HG02623 (cell line): ENCODE data around the gene MAPK9.
"Not testable (repeated sequence)": the region's sequence is repeated elsewhere in the genome, so short reads cannot be mapped to it uniquely, and the experiment has no call there.

Source experiments
- ATAC-seq: cut with Tn5 transposase; IDR thresholded peaks from one replicate; pipeline ENCODE4 v1.9.1; 2021; ENCODE audit warnings: moderate library complexity; ENCODE audit not compliant: unreplicated experiment

Gene MAPK9

DNA sequence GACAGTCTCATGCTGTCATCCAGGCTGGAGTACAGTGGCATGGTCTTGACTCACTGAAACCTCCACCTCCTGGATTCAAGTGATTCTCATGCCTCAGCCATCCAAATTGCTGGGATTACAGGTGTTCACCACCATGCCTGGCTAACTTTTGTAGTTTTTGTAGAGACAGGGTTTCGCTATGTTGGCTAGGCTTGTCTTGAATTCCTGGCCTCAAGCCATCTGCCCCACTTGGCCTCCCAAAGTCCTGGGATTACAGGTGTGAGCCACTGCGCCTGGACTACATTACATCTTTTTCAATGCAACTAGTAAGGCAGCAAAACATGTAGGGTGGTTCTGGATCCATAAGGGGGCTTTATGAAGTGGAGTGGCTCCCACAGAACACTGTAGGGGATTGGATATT is 53.3 kb downstream of the MAPK9 start:
- no peak for ATAC-seq

DNA sequence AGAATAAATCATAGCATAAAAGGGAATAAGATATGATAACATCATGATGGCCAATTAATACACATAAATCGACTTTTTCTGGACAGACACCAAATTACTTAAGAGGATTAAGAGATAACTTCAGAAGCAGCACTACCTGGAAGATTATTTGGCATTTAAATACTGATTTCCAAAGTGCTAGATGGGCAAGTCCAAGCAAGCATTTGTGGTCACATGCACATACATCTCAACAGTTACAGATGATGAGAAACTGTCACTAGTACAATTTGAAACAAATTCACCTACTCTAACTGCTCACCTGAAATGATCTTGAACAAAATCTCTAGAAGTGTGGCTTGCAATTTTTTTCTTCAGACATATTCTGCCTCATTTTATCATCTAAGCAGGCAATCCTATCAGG is 56.0 kb downstream of the MAPK9 start:
- no peak for ATAC-seq

DNA sequence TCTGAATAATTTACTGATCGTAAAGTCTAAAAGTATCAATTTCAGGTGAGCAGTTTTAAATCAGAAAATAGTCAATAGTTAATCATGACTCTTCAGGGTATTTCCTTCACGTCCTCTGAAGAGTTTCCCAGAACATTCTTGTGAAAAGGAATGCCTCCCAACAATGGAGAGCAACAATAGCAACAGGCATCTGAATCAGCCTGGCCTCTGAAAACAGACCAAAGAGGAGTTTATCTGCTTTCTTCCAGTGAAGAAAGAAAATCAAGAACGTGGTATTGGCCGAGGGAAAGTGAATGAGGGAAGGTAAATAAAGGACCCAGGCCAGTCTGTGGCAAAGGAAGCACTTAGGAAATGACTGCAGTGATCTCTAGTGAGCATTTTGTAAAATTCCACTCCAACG is 56.8 kb downstream of the MAPK9 start:
- ATAC-seq: no peak

- ATAC-seq: no peak
Observed at GRCh38 chr5:180234271-180234670, 57.6 kb downstream of the MAPK9 start.

GRCh38 chr5:180233729-180234128 is 58.2 kb downstream of the MAPK9 start:
- no peak for ATAC-seq

DNA sequence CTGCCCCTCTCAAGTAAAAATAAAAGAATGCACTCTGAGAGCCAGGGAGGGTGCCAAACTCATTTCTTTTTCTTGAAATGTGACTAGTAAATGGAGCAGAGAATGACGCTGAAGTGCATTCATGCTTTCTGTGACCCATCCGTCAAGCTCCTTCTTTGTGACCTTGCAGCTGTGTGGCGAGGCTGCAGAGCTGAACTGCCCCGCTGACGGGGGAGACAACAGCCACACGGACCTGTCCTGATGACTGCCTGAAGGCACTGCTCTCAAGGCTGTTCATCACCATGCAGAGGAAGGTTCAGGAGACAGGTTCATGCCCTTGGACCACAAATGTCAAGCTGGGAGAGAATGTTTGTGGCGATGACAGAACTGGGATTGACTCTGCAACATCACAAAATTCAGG is 61.9 kb downstream of the MAPK9 start:
- no peak for ATAC-seq

GRCh38 chr5:180222056-180222455 is 69.8 kb downstream of the MAPK9 start:
- ATAC-seq: no peak

- no peak for ATAC-seq
Observed at GRCh38 chr5:180217797-180218196, 74.1 kb downstream of the MAPK9 start.

DNA sequence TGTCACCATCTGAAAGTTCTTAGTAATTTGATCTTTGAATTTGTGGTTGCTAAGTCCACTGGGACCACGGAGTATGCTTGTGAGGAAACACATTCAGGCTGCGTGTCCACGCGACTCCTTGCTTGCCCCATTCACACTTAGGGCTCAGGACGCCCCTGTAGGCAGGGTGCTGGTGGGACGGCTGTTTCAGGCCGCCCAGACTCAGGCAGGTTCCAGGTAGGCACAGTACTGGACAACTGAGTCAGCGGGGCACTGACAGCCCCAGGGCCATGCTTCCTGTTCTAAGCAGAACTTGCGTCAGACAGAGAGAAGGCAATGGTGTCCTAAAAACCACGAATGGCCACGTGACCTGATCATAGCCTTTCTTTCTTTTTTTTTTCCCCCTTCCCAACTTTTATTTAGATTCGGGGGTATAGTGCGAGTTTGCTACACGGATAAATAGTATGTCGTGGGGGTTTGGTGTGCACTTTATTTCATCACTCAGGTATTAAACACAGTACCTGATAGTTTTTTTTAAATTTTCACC is 75.2 kb downstream of the MAPK9 start:
- ATAC-seq: no peak

GRCh38 chr5:180215783-180216630 is 75.9 kb downstream of the MAPK9 start:
- ATAC-seq: no peak

GRCh38 chr5:180214870-180215770 is 76.8 kb downstream of the MAPK9 start:
- no peak for ATAC-seq

DNA sequence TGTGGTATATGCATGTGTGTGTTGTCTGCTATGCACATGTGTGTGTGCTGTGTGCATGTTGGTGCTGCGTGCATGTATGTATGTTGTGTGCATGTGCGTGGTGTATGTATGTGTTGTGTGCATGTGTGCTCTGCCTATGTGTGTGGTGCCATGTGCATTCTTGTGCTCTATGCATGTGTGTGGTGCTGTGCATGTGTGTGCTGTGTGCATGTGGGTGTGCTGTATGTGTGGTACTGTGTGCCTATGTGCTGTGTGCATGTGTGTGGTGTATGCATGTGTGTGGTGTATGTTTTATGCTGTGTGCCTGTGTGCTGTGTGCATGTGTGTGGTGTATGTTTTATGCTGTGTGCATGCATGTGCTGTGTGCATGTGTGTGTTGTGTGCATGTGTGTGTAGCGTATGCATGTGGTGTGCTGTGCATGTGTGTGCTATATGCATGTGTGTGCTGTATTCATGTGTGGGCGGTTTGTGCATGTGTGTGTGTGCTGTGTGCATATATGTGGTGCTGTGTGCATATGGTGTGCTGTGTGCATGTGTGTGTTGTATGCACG is 78.2 kb downstream of the MAPK9 start:
- ATAC-seq: no peak

- ATAC-seq: no peak
Observed at GRCh38 chr5:180213256-180213600, 78.7 kb downstream of the MAPK9 start.

- ATAC-seq: no peak
Observed at GRCh38 chr5:180212363-180213255, 79.3 kb downstream of the MAPK9 start.

- ATAC-seq: no peak
Observed at GRCh38 chr5:180211761-180212035, 80.2 kb downstream of the MAPK9 start.

GRCh38 chr5:180210961-180211760 is 80.7 kb downstream of the MAPK9 start:
- no peak for ATAC-seq

DNA sequence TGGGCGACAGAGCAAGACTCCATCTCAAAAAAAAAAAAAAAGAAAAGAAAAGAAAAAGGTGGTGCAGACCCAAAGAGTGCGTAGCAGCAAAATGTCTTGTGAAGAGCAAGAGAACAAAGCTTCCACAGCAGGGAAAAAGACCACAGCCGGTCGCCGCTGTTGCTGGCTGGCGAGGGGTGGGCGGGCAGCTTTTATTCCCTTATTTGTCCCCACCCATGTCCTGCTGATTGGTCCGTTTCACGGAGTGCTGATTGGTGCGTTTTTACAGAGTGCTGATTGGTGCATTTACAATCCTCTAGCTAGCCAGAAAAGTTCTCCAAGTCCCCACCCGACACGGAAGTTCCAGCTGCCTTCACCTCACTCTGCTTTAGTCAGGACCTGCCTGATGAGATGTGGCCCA is 81.8 kb downstream of the MAPK9 start:
- not testable (repeated sequence) for ATAC-seq

GRCh38 chr5:180209137-180209581 is 82.7 kb downstream of the MAPK9 start, which contains the start of gene RASGEF1C:
RASGEF1C (minus strand) TSS chr5:180209211; CDS start chr5:180138052, 71,159 bp downstream.
- ATAC-seq: peak; percentile 58

DNA sequence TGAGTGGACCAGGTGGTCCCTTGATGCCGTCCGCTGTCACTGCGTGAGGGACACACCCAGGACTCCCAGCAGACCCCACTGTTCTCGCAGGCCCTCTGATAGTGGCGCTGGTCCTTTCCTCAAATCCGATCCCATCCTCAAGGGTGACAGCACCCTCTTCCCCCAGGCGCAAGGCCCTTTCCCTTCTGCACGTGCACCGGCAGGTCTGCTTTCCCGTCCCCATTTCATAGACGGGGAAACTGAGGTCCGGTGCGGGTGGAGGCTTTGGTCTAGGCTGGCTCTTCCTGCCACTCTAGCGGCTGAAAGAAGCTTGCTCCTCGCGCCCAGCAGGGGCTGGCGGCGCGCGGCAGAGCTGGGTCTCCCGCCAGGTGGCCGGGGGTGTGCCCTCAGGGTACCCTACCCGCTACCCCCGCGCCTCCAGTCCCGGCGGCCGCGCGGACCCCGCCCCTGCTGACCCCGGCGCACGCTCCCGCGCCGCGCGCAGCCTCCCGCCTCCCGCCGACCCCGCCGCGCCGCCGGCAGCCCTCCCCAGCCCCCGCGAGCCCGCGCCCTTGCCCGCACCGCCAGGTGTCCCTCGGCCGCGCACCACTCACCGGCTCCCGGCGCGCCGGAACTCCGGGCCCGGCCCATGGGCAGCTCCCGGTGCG is 83.3 kb downstream of the MAPK9 start:
- ATAC-seq: no peak
